Spleen (tissue), 11 donors: ENCODE data around the gene MAST4. TPM values are rescaled to one million over a fixed set of nuclear protein-coding genes. Genes with fewer than 3 reads are reported as not detected.

Experiments
- DNase-seq: peaks from one replicate; pipeline ENCODE4 v3.0.0-alpha.2; 2020
- H3K27ac ChIP-seq, 8 donors: fragments of 200-600 bp; sonication (generic) in 7 of 8; 1 replicate in 4 of 8; 2 replicates in 4 of 8; pipeline versions ENCODE4 v1.5.0 to v1.8.0; 2016 to 2021; ENCODE audit warnings: inconsistent platforms in 4 of 8, mild to moderate bottlenecking in 4 of 8, moderate library complexity in 1 of 8
- H3K27me3 ChIP-seq, 7 donors: fragments of 200-600 bp; sonication (generic) in 6 of 7; replicated peaks in 1 of 7; 1 replicate in 4 of 7; 2 replicates in 3 of 7; pipeline versions ENCODE4 v1.5.0 to v1.8.0; 2016 to 2021; ENCODE audit warnings: inconsistent platforms in 3 of 7, mild to moderate bottlenecking in 1 of 7
- H3K36me3 ChIP-seq, 6 donors: fragments of 200-600 bp; sonication (generic) in 5 of 6; 1 replicate in 4 of 6; 2 replicates in 2 of 6; pipeline versions ENCODE4 v1.5.0 to v1.8.0; 2016 to 2021; ENCODE audit warnings: inconsistent platforms in 2 of 6
- H3K4me1 ChIP-seq, 6 donors: fragments of 200-600 bp; sonication (generic) in 5 of 6; 1 replicate in 3 of 6; 2 replicates in 3 of 6; pipeline versions ENCODE4 v1.5.0 to v1.8.0; 2016 to 2021; ENCODE audit warnings: inconsistent platforms in 3 of 6
- H3K4me3 ChIP-seq, 8 donors: fragments of 200-600 bp; sonication (generic) in 7 of 8; 1 replicate in 4 of 8; 2 replicates in 4 of 8; pipeline versions ENCODE4 v1.5.0 to v1.8.0; 2016 to 2021; ENCODE audit warnings: inconsistent platforms in 4 of 8, mild to moderate bottlenecking in 4 of 8, moderate library complexity in 2 of 8
- H3K9me3 ChIP-seq, 8 donors: fragments of 200-600 bp; sonication (generic) in 7 of 8; 1 replicate in 4 of 8; 2 replicates in 4 of 8; pipeline versions ENCODE4 v1.5.0 to v1.8.0; 2016 to 2021; ENCODE audit warnings: inconsistent platforms in 4 of 8
- CTCF ChIP-seq, 11 experiments: fragments of 200-600 bp in 7 of 11; fragments of 450-650 bp in 4 of 11; sonication (generic) in 4 of 11; IDR thresholded peaks in 8 of 11; conservative IDR thresholded peaks in 3 of 11; 1 replicate in 7 of 11; 2 replicates in 4 of 11; pipeline versions ENCODE4 v1.4.0 to v1.8.0; 2016 to 2021; ENCODE audit warnings: antibody characterized with exemption in 11 of 11, inconsistent platforms in 4 of 11, mild to moderate bottlenecking in 1 of 11
- POLR2A ChIP-seq, 3 donors: fragments of 450-650 bp; IDR thresholded peaks; one replicate each; pipeline ENCODE4 v1.5.1; 2017; ENCODE audit warnings: antibody characterized with exemption in 3 of 3, mild to moderate bottlenecking in 1 of 3
- POLR2AphosphoS5 ChIP-seq, 3 donors: sonication (generic); formaldehyde crosslinking; IDR thresholded peaks; one replicate each; pipeline ENCODE4 v1.5.1; 2017; ENCODE audit warnings: antibody characterized with exemption in 3 of 3
- WGBS, 5 donors: extraction: QIAGEN DNeasy Blood & Tissue Kit in 3 of 5; methylation state at CpG; one replicate each; pipeline versions ENCODE4 v1.1.5 to v1.1.7; 2013 to 2018; 5-methylcytosine and 5-hydroxymethylcytosine counted together
- intact Hi-C: fragments of 100-400 bp; cut with DNase I; formaldehyde crosslinking; loops from one replicate; pipeline ENCODE4 v1.15.0; 2023; ENCODE audit warnings: low total_unique reads
- polyA plus RNA-seq, 3 donors: library from polyadenylated mRNA; stranded (reverse); fragments of 200-250 nt; gene quantifications; one replicate each; pipeline ENCODE4 v1.2.1, GENCODE V29; 2013
- total RNA-seq, 7 donors: library from RNA; depleted of rRNA in 3 of 7; stranded (reverse); fragments of >200 nt in 3 of 7; fragmentation: NEBNext Ultra II Directional in 4 of 7; extraction: Animal tissue kit (Norgen Biotek cat#: 25700) in 4 of 7; gene quantifications; one replicate each; pipeline versions ENCODE4 v1.1.0 to v1.2.1, GENCODE V29; 2016 to 2021
- donor health status: healthy with polysubstance abuse.
- donor health status: DM: no; HTN: no; CAD: no; lungs with moderate emphysema.
- donor health status: DM: no; HTN: no; CAD: no.
- donor health status: Bipolar disorder and iron deficiency.
- donor health status: healthy.
- donor health status: DM: no; HTN: no; CAD: no.
- donor health status: DM: yes; HTN: yes; CAD: no.

MAST4 gene
- total and polyA plus RNA-seq, 10 donors: 2.5 to 43.7 (median 25.4) TPM

DNA sequence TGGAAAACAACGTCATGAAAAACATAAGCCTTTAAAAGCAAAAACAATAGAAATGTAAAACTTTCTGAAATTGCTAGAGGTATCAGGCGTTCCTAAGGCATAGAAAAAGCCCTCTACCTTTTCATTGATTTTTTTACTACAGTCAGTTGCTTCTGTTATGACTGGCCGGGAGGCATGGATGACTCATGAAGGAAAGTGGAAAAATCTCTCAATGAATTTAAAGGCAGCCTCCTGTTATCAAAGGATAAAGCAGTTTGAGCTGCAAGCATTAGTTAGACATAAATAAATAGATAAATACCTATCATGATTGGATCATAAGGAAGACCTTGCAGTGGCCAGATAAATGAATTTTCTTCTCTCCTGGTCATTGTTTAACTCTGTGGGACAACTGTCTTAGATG is 281.6 kb downstream of the MAST4 start:
- Histone ChIP-seq H3K9me3 (no peaks in the 10 kb centered on the region), H3K4me1 (no peaks in the 10 kb centered on the region), H3K27ac (no peak overlapping the region), H3K36me3 (no peaks in the 10 kb centered on the region), H3K27me3 (no peaks in the 10 kb centered on the region), H3K4me3 (no peak overlapping the region)
- WGBS, 5 donors: 73 to 87% (median 83%) methylated on average over 3 of the region's 3 CpGs
- intact Hi-C loops: no loop called here
- TF ChIP-seq POLR2A (IDR thresholded peaks at IDR 0.05): no peak
- no peak for TF ChIP-seq POLR2AphosphoS5 (IDR thresholded peaks at IDR 0.05)
- no peak for TF ChIP-seq CTCF (IDR thresholded peaks at IDR 0.05 in 8 of 11, conservative IDR thresholded peaks at IDR 0.05 in 3 of 11)
- DNase-seq: no peak

- DNase-seq: no peak
- Histone ChIP-seq H3K4me1 (no peaks in the 10 kb centered on the region), H3K9me3 (no peaks in the 10 kb centered on the region), H3K4me3 (no peak overlapping the region), H3K27me3 (no peaks in the 10 kb centered on the region), H3K36me3 (no peaks in the 10 kb centered on the region), H3K27ac (no peak overlapping the region)
- TF ChIP-seq CTCF (IDR thresholded peaks at IDR 0.05 in 8 of 11, conservative IDR thresholded peaks at IDR 0.05 in 3 of 11) (no peak), POLR2A (IDR thresholded peaks at IDR 0.05) (no peak)
- WGBS, 5 donors: 57 to 82% (median 66%) methylated on average over 3 of the region's 3 CpGs
- intact Hi-C loops: no loop called here
These were observed 284.2 kb downstream of the MAST4 start for GRCh38 chr5:66880401-66880800.

GRCh38 chr5:66881480-66882161 is 285.4 kb downstream of the MAST4 start:
- H3K9me3 ChIP-seq: no peaks in the 10 kb centered on the region
- H3K27ac ChIP-seq: no peak overlapping the region
- no peaks in the 10 kb centered on the region for H3K27me3 ChIP-seq
- TF ChIP-seq POLR2A (IDR thresholded peaks at IDR 0.05) (no peak), CTCF (IDR thresholded peaks at IDR 0.05 in 8 of 11, conservative IDR thresholded peaks at IDR 0.05 in 3 of 11) (no peak), POLR2AphosphoS5 (IDR thresholded peaks at IDR 0.05) (no peak)
- no peaks in the 10 kb centered on the region for H3K4me1 ChIP-seq
- 58 to 71% (median 70%) methylated on average over 2 of the region's 2 CpGs for WGBS, 5 donors
- H3K4me3 ChIP-seq: no peak overlapping the region
- H3K36me3 ChIP-seq: no peaks in the 10 kb centered on the region
- intact Hi-C loops: no loop called here
- DNase-seq: no peak

DNA sequence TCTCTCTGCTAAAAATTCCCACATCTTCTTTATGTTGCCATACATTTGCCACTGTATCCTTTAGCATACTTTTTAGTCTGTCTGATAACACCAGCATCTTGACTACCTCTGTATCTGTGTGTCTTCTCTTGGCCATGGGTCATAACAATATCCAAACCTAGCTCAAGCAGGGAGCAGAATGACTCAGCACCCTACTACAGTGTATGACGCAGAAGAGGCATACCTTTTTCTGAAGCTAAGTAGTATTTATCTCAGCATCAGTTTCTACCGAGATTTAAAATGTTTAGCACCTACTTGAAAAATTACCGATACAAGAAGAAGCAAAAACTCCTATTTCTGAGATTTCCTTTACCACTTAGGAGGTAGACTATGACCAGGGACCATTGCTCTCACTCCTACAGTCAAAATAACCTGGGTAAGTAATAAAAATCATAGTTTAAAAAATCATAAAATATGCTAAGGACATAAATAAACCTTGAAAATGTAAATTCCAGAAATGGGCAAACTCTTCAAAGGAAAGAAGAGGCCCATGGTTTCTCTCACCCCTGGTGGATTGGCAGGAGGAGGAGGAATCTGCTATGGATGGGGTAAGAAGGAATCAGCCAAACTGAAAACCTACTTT is 286.5 kb downstream of the MAST4 start:
- intact Hi-C loops: no loop called here
- Histone ChIP-seq H3K9me3 (no peaks in the 10 kb centered on the region), H3K4me3 (no peak overlapping the region), H3K4me1 (no peaks in the 10 kb centered on the region), H3K27me3 (no peaks in the 10 kb centered on the region), H3K27ac (no peak overlapping the region), H3K36me3 (no peaks in the 10 kb centered on the region)
- no peak for TF ChIP-seq POLR2A (IDR thresholded peaks at IDR 0.05)
- no peak for TF ChIP-seq CTCF (IDR thresholded peaks at IDR 0.05 in 8 of 11, conservative IDR thresholded peaks at IDR 0.05 in 3 of 11)
- TF ChIP-seq POLR2AphosphoS5 (IDR thresholded peaks at IDR 0.05): no peak
- DNase-seq: no peak
- 44 to 72% (median 49%) methylated on average over 3 of the region's 3 CpGs for WGBS, 5 donors
